Tibial nerve (tissue), 4 donors: Measurements from ENCODE around the gene EMC9.

Experiments
- CTCF ChIP-seq, 5 experiments: fragments of 200-600 bp in 3 of 5; fragments of 450-650 bp in 2 of 5; sonication (generic) in 3 of 5; IDR thresholded peaks; one replicate each; pipeline ENCODE4 v1.5.1; 2016 to 2019; ENCODE audit warnings: antibody characterized with exemption in 5 of 5, mild to moderate bottlenecking in 3 of 5, moderate library complexity in 2 of 5
- EP300 ChIP-seq, 2 donors: sonication (generic); formaldehyde crosslinking; IDR thresholded peaks; one replicate each; pipeline ENCODE4 v1.6.1; 2017; ENCODE audit warnings: antibody characterized with exemption in 2 of 2, mild to moderate bottlenecking in 1 of 2
- POLR2A ChIP-seq, 2 donors: fragments of 450-650 bp; IDR thresholded peaks; one replicate each; pipeline ENCODE4 v1.6.1; 2017; ENCODE audit warnings: antibody characterized with exemption in 2 of 2, mild to moderate bottlenecking in 2 of 2, moderate library complexity in 2 of 2

DNA sequence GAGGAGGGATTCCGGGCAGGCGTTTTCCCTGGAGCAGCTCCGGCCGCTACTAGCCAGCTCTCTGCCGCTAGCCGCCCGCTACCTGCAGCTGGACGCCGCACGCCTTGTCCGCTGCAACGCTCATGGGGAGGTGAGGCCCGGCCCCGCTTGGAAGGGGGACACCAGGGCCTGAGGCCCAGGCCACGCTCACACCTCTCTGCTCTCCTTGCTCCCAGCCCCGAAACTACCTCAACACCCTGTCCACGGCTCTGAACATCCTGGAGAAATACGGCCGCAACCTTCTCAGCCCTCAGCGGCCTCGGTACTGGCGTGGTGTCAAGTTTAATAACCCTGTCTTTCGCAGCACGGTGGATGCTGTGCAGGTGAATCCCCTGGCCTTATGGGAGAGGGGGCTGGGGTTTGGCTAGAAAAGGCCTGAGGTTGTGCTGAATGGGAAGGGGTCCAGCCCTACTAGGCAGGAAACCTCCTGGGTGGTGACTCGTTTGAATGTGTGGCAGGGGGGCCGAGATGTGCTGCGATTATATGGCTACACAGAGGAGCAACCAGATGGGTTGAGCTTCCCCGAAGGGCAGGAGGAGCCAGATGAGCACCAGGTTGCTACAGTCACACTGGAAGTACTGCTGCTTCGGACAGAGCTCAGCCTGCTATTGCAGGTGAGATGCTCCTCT is 6.5 kb upstream of the EMC9 start:
- TF ChIP-seq CTCF (IDR thresholded peaks at IDR 0.05) = no peak
- no peak for TF ChIP-seq POLR2A (IDR thresholded peaks at IDR 0.05)
- no peak for TF ChIP-seq EP300 (IDR thresholded peaks at IDR 0.05)
